SK-N-SH treated with all-trans-retinoic acid at 6 μM for 48 hours (cell line): Measurements from ENCODE around the gene ANKLE2.

Experiments used
- PATZ1 ChIP-seq: fragments of 250-450 bp; sonication (Bioruptor Pico); IDR thresholded peaks from 2 replicates; pipeline ENCODE4 v1.8.0; 2020; ENCODE audit warnings: mild to moderate bottlenecking, moderate library complexity, borderline replicate concordance
- POU6F1 ChIP-seq: fragments of 250-450 bp; sonication (Bioruptor Pico); IDR thresholded peaks from 2 replicates; pipeline ENCODE4 v1.8.0; 2021; ENCODE audit warnings: low read depth, mild to moderate bottlenecking, moderate library complexity, borderline replicate concordance

DNA sequence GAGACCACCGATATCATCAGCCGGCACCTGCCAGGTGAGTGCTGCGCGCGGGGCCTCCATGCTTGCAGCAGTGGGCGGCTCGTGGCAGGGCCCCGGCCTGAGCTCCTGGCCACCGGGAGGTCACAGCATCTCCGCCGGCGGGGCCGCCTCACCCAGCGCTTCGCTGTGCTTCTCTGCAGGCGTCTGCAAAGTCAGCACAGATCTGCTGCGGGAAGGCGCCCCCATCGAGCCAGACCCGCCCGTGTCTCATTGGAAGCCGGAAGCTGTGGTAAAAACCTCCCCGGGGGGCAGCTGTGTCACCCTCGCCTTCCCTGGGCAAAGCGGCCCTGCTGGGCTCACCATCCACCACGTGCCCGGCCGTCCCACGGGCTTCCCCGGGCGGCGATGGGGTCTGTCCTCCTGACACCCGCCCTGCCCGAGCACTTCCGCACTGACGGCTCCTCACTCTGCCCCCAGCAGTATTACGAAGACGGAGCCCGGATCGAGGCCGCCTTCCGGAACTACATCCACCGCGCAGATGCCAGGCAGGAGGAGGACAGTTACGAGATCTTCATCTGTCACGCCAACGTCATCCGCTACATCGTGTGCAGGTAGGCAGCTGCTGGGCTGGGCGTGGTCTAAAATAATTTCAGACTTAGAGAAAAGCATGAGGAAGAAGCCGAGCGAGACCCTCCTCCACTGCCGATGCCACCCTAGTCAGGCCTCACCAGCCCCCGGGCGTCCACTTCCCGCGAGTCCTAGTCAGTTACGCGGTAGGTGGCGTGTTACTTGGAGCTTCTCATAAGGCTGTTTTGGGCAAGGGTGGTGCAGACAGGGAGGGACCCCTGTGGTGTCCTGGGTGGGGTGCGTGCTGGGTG, 43.9 kb downstream of the ANKLE2 start:
- TF ChIP-seq PATZ1 (CRISPR knock-in tag) (no peak), POU6F1 (no peak)
